CD4-positive, alpha-beta T cell treated with Interleukin-15 for 4 hours (primary cell): Measurements from ENCODE around the gene CFHR4.
"Not testable (repeated sequence)": the region's sequence is repeated elsewhere in the genome, so short reads cannot be mapped to it uniquely, and the experiment has no call there.

Source experiments
- DNase-seq: peaks from one replicate; pipeline ENCODE4 v3.0.0-alpha.2; 2020; ENCODE audit warnings: low spot score

Gene CFHR4

DNA sequence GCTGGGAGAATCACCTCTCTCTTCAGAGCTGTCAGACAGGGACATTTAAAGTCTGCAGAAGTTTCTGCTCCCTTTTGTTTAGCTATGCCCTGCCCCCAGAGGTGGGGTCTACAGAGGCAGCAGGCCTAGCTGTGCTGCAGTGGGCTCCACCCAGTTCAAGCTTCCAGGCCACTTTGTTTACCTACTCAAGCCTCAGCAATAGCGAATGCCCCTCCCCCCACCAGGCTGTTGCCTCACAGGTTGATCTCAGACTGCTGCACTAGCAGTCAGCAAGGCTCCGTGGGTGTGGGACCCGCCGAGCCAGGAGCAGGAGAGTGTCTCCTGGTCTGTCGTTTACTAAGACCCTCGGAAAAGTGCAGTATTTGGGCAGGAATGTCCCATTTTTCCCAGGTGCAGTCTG lies 53.6 kb downstream of the CFHR4 start:
- DNase-seq = not testable (repeated sequence)

DNA sequence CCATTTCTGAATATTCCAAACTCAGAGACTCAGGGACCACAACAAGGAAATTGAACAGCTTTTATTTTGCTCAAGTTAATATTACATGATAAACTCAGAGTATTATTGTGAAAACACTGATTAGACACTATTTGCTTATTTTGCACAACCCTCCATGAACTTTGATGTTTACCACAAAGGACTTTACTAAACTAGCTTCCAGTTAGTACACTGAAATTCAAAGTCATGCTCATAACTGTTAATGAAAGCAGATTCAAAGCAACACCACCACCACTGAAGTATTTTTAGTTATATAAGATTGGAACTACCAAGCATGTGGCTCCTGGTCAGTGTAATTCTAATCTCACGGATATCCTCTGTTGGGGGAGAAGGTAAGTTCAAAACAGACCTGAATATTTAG lies 55.7 kb downstream of the CFHR4 start, which contains the start of gene CFHR2:
Gene CFHR2, plus strand, starts transcription at position 171 of the 400 bp plus-strand sequence. Its CDS starts 143 bp downstream, at position 314.
- not testable (repeated sequence) for DNase-seq

DNA sequence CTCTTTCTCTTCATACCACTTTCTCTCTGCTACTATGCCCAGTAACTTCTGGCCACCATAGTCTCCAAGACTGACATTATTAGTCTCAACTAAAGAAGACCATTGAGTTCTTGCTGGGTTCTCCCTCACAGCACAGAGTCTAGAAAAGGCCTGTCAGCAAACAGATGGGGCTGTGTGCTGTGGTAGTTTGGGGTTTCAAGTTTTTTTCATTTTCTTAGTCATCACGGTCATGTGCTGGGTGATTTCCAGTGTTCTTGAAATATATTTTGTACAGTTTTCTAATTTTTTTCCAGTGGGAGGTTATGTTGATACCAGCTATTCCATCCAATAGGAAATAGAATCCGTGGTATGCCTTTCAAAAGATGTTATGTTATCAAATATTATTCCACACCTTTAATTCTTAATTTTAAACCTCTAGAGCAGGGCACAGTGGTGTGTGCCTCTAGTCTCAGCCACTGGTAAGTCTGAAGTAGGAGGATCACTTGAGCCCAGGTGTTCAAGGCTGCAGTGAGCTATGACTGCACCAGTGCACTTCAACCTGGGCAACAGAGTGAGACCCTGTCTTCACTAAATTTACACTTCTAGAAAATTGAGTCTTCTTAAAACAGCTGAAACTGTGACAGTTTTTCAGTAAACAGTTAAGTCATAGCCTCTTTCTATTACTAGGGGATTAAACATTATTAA lies 64.0 kb downstream of the CFHR4 start:
- DNase-seq = no peak

DNA sequence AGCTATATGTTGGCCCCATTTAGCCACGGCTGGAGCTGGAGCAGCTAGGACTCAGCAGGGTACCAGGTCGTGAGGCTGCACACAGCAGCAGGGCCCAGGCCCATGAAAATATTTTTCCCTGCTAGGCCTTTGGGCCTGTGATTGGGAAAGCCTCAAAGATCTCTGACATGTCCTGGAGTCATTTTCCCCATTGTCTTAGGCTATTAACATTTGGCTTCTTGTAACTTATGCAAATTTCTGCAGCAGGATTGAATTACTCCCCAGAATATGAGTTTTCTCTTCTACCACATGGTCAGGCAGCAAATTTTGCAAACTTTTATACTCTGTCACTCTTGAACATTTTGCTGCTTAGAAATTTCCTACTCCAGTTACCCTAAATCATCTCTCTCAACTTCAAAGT lies 66.9 kb downstream of the CFHR4 start:
- no peak for DNase-seq

DNA sequence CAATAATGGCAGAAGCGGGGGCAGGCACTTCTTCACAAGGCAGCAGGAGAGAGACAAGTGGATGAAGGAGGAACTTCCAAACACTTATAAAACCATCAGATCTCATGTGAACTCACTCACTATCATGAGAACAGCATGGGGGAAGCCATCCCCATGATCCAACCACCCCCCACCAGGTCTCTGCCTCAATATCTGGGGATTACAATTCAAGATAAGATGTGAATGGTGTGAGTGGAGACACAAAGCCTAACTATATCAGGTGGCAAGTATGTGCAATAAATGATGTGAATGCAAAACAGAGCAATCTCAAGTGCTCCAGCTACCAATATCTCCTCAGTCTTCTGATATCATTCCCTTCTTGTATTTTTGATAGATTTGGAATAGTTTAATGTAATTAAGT lies 68.1 kb downstream of the CFHR4 start:
- DNase-seq = no peak

DNA sequence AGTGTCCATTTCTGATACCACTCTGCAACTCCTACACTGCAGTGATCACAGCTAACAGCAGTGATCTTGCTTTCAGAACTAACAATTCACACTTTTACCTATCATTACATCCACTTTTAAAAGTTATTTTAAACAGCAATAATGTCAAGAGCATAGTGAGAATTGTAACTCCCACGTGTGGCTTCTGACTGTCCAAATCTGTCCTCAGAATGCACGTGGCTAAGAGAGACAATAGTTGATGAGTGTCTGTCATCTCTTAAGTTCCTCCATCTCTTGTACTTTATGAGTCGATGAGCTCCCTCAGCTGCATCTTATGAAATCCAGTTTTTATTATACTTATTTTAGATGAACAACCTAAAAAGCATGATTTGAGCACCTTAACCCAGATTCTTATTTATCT lies 73.0 kb downstream of the CFHR4 start:
- DNase-seq = no peak
